Measurements from ENCODE around the gene CCDC106. TPM values are rescaled to one million over a fixed set of nuclear protein-coding genes. Genes with fewer than 3 reads are reported as not detected.

CCDC106 gene
- total and polyA plus RNA-seq, 2 experiments from 2014 or later, result 42.4 to 43.5 TPM

- no peak for TF ChIP-seq CTCF (IDR thresholded peaks at IDR 0.05; ENCODE audit: low read depth, low read length)
- DNase-seq (ENCODE audit: low read depth in 1 of 2, low spot score in 1 of 2), result no peak
- Histone ChIP-seq H3K27me3 (no peaks in the 10 kb centered on the region), H3K27ac (peak overlapping the region; percentile 91), H3K9me3 (ENCODE audit: low read depth) (no peaks in the 10 kb centered on the region), H3K4me3 (peak overlapping the region; percentile 94), H3K36me3 (no peaks in the 10 kb centered on the region), H3K4me1 (ENCODE audit: low read depth) (peaks cover 19% of the 10 kb centered on the region)
Observed at GRCh38 chr19:55646889-55647731, 902 bp upstream of the CCDC106 start.

GRCh38 chr19:55648585-55649267 lies 714 bp downstream of the CCDC106 start:
- no peaks in the 10 kb centered on the region for H3K36me3 ChIP-seq
- H3K4me3 ChIP-seq, result peak overlapping the region; percentile 94
- no peak for TF ChIP-seq CTCF (IDR thresholded peaks at IDR 0.05; ENCODE audit: low read depth, low read length)
- peak in 1 of 2 donors; percentile 29 for DNase-seq (ENCODE audit: low read depth in 1 of 2, low spot score in 1 of 2)
- H3K27ac ChIP-seq, result peak overlapping the region; percentile 91
- no peaks in the 10 kb centered on the region for H3K27me3 ChIP-seq
- peaks cover 9% of the 10 kb centered on the region for H3K4me1 ChIP-seq (ENCODE audit: low read depth)
- H3K9me3 ChIP-seq (ENCODE audit: low read depth), result no peaks in the 10 kb centered on the region

GRCh38 chr19:55649268-55650125 lies 1.5 kb downstream of the CCDC106 start:
- Histone ChIP-seq H3K27me3 (no peaks in the 10 kb centered on the region), H3K4me3 (peak overlapping the region; percentile 94), H3K36me3 (no peaks in the 10 kb centered on the region), H3K9me3 (ENCODE audit: low read depth) (no peaks in the 10 kb centered on the region), H3K4me1 (ENCODE audit: low read depth) (peaks cover 4% of the 10 kb centered on the region), H3K27ac (peak overlapping the region; percentile 6)
- TF ChIP-seq CTCF (IDR thresholded peaks at IDR 0.05; ENCODE audit: low read depth, low read length), result no peak
- DNase-seq (ENCODE audit: low read depth in 1 of 2, low spot score in 1 of 2), result no peak

GRCh38 chr19:55650126-55650557 lies 2.1 kb downstream of the CCDC106 start:
- Histone ChIP-seq H3K36me3 (no peaks in the 10 kb centered on the region), H3K4me3 (no peak overlapping the region), H3K27ac (no peak overlapping the region), H3K9me3 (ENCODE audit: low read depth) (no peaks in the 10 kb centered on the region), H3K27me3 (no peaks in the 10 kb centered on the region), H3K4me1 (ENCODE audit: low read depth) (peaks cover 3% of the 10 kb centered on the region)
- no peak for DNase-seq (ENCODE audit: low read depth in 1 of 2, low spot score in 1 of 2)
- TF ChIP-seq CTCF (IDR thresholded peaks at IDR 0.05; ENCODE audit: low read depth, low read length), result no peak

GRCh38 chr19:55650602-55651230 lies 2.7 kb downstream of the CCDC106 start:
- DNase-seq (ENCODE audit: low read depth in 1 of 2, low spot score in 1 of 2), result no peak
- peaks cover 3% of the 10 kb centered on the region for H3K4me1 ChIP-seq (ENCODE audit: low read depth)

More at GRCh38 chr19:55650602-55651230, 2.7 kb downstream of the CCDC106 start:
- H3K4me3 ChIP-seq, result no peak overlapping the region
- no peaks in the 10 kb centered on the region for H3K27me3 ChIP-seq
- H3K36me3 ChIP-seq, result no peaks in the 10 kb centered on the region
- TF ChIP-seq CTCF (IDR thresholded peaks at IDR 0.05; ENCODE audit: low read depth, low read length), result no peak
- no peak overlapping the region for H3K27ac ChIP-seq
- no peaks in the 10 kb centered on the region for H3K9me3 ChIP-seq (ENCODE audit: low read depth)

Measured in cardiac muscle cell (in vitro differentiated cells and primary cell).